Panc1 (cell line): ENCODE results near the gene PPP1R13L.

Experiments used
- CTCF ChIP-seq: fragments of 450-650 bp; IDR thresholded peaks from 2 replicates; pipeline ENCODE4 v1.5.1; 2017; ENCODE audit warnings: mild to moderate bottlenecking
- SIN3A ChIP-seq: IDR thresholded peaks from 2 replicates; pipeline ENCODE4 v1.6.1; 2012; ENCODE audit warnings: low read depth, mild to moderate bottlenecking, low read length, moderate library complexity, borderline replicate concordance; ENCODE audit not compliant: insufficient read depth
- TCF7L2 ChIP-seq: IDR thresholded peaks from 2 replicates; pipeline ENCODE4 v1.6.1; 2011; ENCODE audit warnings: mild to moderate bottlenecking, low read depth, low read length, inconsistent platforms

GRCh38 chr19:45448887-45449299 lies 44.0 kb upstream of the PPP1R13L start:
- TF ChIP-seq TCF7L2 (no peak), CTCF (no peak), SIN3A (no peak)
